Upper lobe of left lung (tissue), 6 donors: ENCODE results near the gene PRCC. TPM values are rescaled to one million over a fixed set of nuclear protein-coding genes. Genes with fewer than 3 reads are reported as not detected.

ENCODE experiments used
- ATAC-seq, 2 donors: fragments of 200-7000 bp; cut with Tn5 transposase; one replicate each; pipeline ENCODE4 v1.9.1; 2022; ENCODE audit warnings: mild to moderate bottlenecking in 2 of 2, moderate library complexity in 2 of 2; ENCODE audit not compliant: low FRiP score in 2 of 2
- DNase-seq, 2 donors: peaks; one replicate each; pipeline ENCODE4 v3.0.0-alpha.2; 2019 to 2020
- H3K27ac ChIP-seq, 4 donors: fragments of 200-600 bp; sonication (generic); one replicate each; pipeline ENCODE4 v1.5.1; 2016 to 2019
- H3K27me3 ChIP-seq, 4 donors: fragments of 200-600 bp; sonication (generic); one replicate each; pipeline ENCODE4 v1.5.1; 2017 to 2019
- H3K36me3 ChIP-seq, 4 donors: fragments of 200-600 bp; sonication (generic); one replicate each; pipeline ENCODE4 v1.5.1; 2016 to 2019
- H3K4me1 ChIP-seq, 4 donors: fragments of 200-600 bp; sonication (generic); one replicate each; pipeline ENCODE4 v1.5.1; 2018 to 2019
- H3K4me3 ChIP-seq, 4 donors: fragments of 200-600 bp; sonication (generic); one replicate each; pipeline ENCODE4 v1.5.1; 2017 to 2019; ENCODE audit warnings: mild to moderate bottlenecking in 2 of 4, moderate library complexity in 1 of 4
- H3K9me3 ChIP-seq, 4 donors: fragments of 200-600 bp; sonication (generic); one replicate each; pipeline ENCODE4 v1.5.1; 2018 to 2019
- CTCF ChIP-seq, 6 experiments: fragments of 450-650 bp in 4 of 6; fragments of 200-600 bp in 2 of 6; sonication (generic) in 2 of 6; IDR thresholded peaks; one replicate each; pipeline ENCODE4 v1.5.1; 2016 to 2019; ENCODE audit warnings: antibody characterized with exemption in 6 of 6
- EP300 ChIP-seq, 4 donors: sonication (generic); formaldehyde crosslinking; IDR thresholded peaks; one replicate each; pipeline ENCODE4 v1.5.1; 2017; ENCODE audit warnings: antibody characterized with exemption in 4 of 4, control low read depth in 2 of 4
- POLR2A ChIP-seq, 4 donors: fragments of 450-650 bp; IDR thresholded peaks; one replicate each; pipeline ENCODE4 v1.5.1; 2016 to 2017; ENCODE audit warnings: antibody characterized with exemption in 4 of 4, mild to moderate bottlenecking in 2 of 4
- POLR2AphosphoS5 ChIP-seq, 2 donors: sonication (generic); formaldehyde crosslinking; IDR thresholded peaks; one replicate each; pipeline ENCODE4 v1.5.1; 2017; ENCODE audit warnings: antibody characterized with exemption in 2 of 2
- WGBS, 2 donors: methylation state at CpG; one replicate each; pipeline ENCODE4 v1.1.5; 2017 to 2018; 5-methylcytosine and 5-hydroxymethylcytosine counted together
- total RNA-seq, 6 donors: library from RNA; depleted of rRNA in 4 of 6; stranded (reverse); fragments of >200 nt in 4 of 6; gene quantifications; one replicate each; pipeline versions ENCODE4 v1.1.0 to v1.2.1, GENCODE V29; 2016 to 2021
- donor health status: DM: no; HTN: no; CAD: no; lungs with moderate emphysema.
- donor health status: DM: no; HTN: yes; CAD: no; lungs with severe emphysema.

PRCC gene
- total RNA-seq, 6 donors from 2014 or later, result 36.5 to 52.4 (median 40.8) TPM

GRCh38 chr1:156740741-156741480 is 26.4 kb upstream of the PRCC start, which contains the start of gene MRPL24:
MRPL24 (minus strand) TSS chr1:156741088; CDS start chr1:156738704, 2,384 bp downstream.
- WGBS, 2 donors, result 0% methylated on average over 21 to 33 of the region's 38 CpGs
- peak; percentile 93 to 97 for TF ChIP-seq POLR2AphosphoS5 (IDR thresholded peaks at IDR 0.05)
- peak in 2 of 4 donors; percentile 50 to 56 for TF ChIP-seq POLR2A (IDR thresholded peaks at IDR 0.05)
- TF ChIP-seq EP300 (IDR thresholded peaks at IDR 0.05), result peak in 1 of 4 donors; percentile 75
- TF ChIP-seq CTCF (IDR thresholded peaks at IDR 0.05), result peak in 2 of 6 experiments; percentile 12 to 13
- Histone ChIP-seq H3K4me3 (peak within 1 kb of the TSS; percentile 65 to 83 (median 74)), H3K4me1 (peaks cover 24 to 38% (median 27%) of the 10 kb centered on the region in 4 donors), H3K27ac (peak within 1 kb of the TSS; percentile 77 to 89 (median 84)), H3K36me3 (peaks cover 10 to 57% (median 40%) of the 10 kb centered on the region in 4 donors), H3K9me3 (no peaks in the 10 kb centered on the region), H3K27me3 (no peaks in the 10 kb centered on the region)
- ATAC-seq (peak; percentile 96 to 97), DNase-seq (peak; percentile 95 to 99)

DNA sequence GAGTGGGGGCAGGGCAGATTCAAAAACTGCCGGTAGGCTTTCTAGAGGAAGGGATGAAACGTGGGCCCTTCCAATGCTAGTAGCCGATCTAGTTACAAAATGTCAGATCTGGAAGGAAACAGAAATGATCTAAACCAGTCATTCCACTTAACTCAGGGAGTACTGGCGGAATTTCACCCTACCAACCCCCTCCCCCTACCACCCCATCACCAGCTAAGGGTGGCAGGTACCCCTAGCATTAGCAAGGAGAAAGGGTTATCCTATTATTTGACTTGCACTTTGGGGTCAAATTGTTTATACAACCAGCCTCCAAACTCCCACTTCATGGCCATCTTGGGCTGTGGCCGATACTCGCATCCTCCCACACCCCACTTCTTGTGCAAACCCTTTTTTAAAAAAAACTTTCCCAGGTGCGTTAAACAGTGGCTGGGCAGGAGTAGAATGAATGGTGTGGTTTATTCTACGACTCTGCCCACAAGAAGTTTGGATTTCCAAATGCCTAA is 25.8 kb upstream of the PRCC start:
- Histone ChIP-seq H3K36me3 (peaks cover 10 to 51% (median 38%) of the 10 kb centered on the region in 4 donors), H3K9me3 (no peaks in the 10 kb centered on the region), H3K4me1 (peaks cover 30 to 44% (median 34%) of the 10 kb centered on the region in 4 donors), H3K27me3 (no peaks in the 10 kb centered on the region), H3K4me3 (peak overlapping the region in 3 of 4 donors; percentile 65 to 74 (median 73)), H3K27ac (peak overlapping the region; percentile 77 to 89 (median 84))
- ATAC-seq (no peak), DNase-seq (no peak)
- 49 to 50% methylated on average over 8 of the region's 8 CpGs for WGBS, 2 donors
- TF ChIP-seq POLR2AphosphoS5 (IDR thresholded peaks at IDR 0.05) (no peak), POLR2A (IDR thresholded peaks at IDR 0.05) (peak in 1 of 4 donors; percentile 2)

DNA sequence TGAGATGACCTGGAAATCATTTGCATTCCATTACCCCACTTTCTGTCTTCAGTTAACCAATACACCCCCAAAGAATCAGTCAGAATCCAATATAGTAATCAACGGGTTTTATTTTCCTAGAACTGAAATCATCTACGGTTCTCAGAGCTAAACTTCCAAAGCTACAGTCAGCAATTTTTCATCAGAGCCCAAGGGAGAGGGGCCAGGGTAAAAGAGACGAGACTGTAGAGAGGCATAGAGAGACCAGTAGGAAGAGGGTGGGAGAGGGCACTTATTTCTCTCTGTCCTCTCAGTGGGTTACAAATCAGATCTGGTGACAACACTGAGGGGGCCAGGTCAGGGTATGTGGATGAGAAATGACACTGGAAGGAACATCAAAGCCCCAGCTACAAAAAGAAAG is 25.3 kb upstream of the PRCC start:
- Histone ChIP-seq H3K36me3 (peaks cover 10 to 46% (median 37%) of the 10 kb centered on the region in 4 donors), H3K27me3 (no peaks in the 10 kb centered on the region), H3K4me3 (no peak overlapping the region), H3K9me3 (no peaks in the 10 kb centered on the region), H3K4me1 (peaks cover 33 to 49% (median 37%) of the 10 kb centered on the region in 4 donors), H3K27ac (peak overlapping the region in 3 of 4 donors; percentile 83 to 89 (median 85))
- ATAC-seq, result no peak
- WGBS, 2 donors, result 80 to 87% methylated on average over 3 of the region's 3 CpGs
- TF ChIP-seq POLR2AphosphoS5 (IDR thresholded peaks at IDR 0.05), result no peak
- TF ChIP-seq EP300 (IDR thresholded peaks at IDR 0.05), result no peak
- no peak for TF ChIP-seq POLR2A (IDR thresholded peaks at IDR 0.05)
- no peak for TF ChIP-seq CTCF (IDR thresholded peaks at IDR 0.05)
- DNase-seq, result no peak

- DNase-seq (no peak), ATAC-seq (no peak)
- Histone ChIP-seq H3K27ac (peak overlapping the region in 1 of 4 donors; percentile 89), H3K36me3 (peaks cover 10 to 38% (median 32%) of the 10 kb centered on the region in 4 donors), H3K27me3 (no peaks in the 10 kb centered on the region), H3K9me3 (no peaks in the 10 kb centered on the region), H3K4me1 (peaks cover 39 to 57% (median 43%) of the 10 kb centered on the region in 4 donors), H3K4me3 (no peak overlapping the region)
- 95 to 97% methylated on average over 4 of the region's 4 CpGs for WGBS, 2 donors
- TF ChIP-seq CTCF (IDR thresholded peaks at IDR 0.05), result no peak
- TF ChIP-seq POLR2A (IDR thresholded peaks at IDR 0.05), result no peak
- TF ChIP-seq POLR2AphosphoS5 (IDR thresholded peaks at IDR 0.05), result no peak
- TF ChIP-seq EP300 (IDR thresholded peaks at IDR 0.05), result no peak
These were observed 24.5 kb upstream of the PRCC start for GRCh38 chr1:156742801-156743200.
